Hypothalamus (tissue), 51 donors: ENCODE results near the gene MRPL36.
"Not testable (repeated sequence)": the region's sequence is repeated elsewhere in the genome, so short reads cannot be mapped to it uniquely, and the experiment has no call there.

Source experiments
- DNase-seq, 51 donors: peaks; one replicate each; lab custom pipeline; 2025; lab: John Stamatoyannopoulos, UW

MRPL36 gene

GRCh38 chr5:1798589-1798988 is 1.0 kb downstream of the MRPL36 start:
- not testable (repeated sequence) for DNase-seq

- DNase-seq, result no peak
Measured at GRCh38 chr5:1797855-1798254, 1.8 kb downstream of the MRPL36 start.

GRCh38 chr5:1797103-1797800 is 2.4 kb downstream of the MRPL36 start:
- DNase-seq, result no peak

GRCh38 chr5:1796371-1797102 is 3.1 kb downstream of the MRPL36 start:
- DNase-seq, result no peak

GRCh38 chr5:1795931-1796330 is 3.7 kb downstream of the MRPL36 start:
- no peak for DNase-seq

GRCh38 chr5:1795506-1795905 is 4.1 kb downstream of the MRPL36 start:
- DNase-seq, result no peak

- DNase-seq, result no peak
Measured at GRCh38 chr5:1794901-1795290, 4.7 kb downstream of the MRPL36 start.

GRCh38 chr5:1793966-1794900 is 5.4 kb downstream of the MRPL36 start:
- no peak for DNase-seq

GRCh38 chr5:1793301-1793740 is 6.3 kb downstream of the MRPL36 start:
- no peak for DNase-seq

GRCh38 chr5:1792842-1793266 is 6.8 kb downstream of the MRPL36 start:
- no peak for DNase-seq

- DNase-seq, result no peak
Measured at GRCh38 chr5:1791176-1791575, 8.5 kb downstream of the MRPL36 start.

GRCh38 chr5:1789834-1790471 is 9.7 kb downstream of the MRPL36 start:
- DNase-seq, result no peak

GRCh38 chr5:1789438-1789833 is 10.2 kb downstream of the MRPL36 start:
- not testable (repeated sequence) for DNase-seq

GRCh38 chr5:1788828-1789227 is 10.8 kb downstream of the MRPL36 start:
- DNase-seq, result no peak

- no peak for DNase-seq
Measured at GRCh38 chr5:1788200-1788599, 11.4 kb downstream of the MRPL36 start.

GRCh38 chr5:1787472-1788047 is 12.1 kb downstream of the MRPL36 start:
- no peak for DNase-seq

GRCh38 chr5:1786621-1787471 is 12.8 kb downstream of the MRPL36 start:
- DNase-seq, result no peak

GRCh38 chr5:1785984-1786383 is 13.7 kb downstream of the MRPL36 start:
- no peak for DNase-seq

- no peak for DNase-seq
Measured at GRCh38 chr5:1785062-1785461, 14.6 kb downstream of the MRPL36 start.
